H9 (cell line): ENCODE measurements around the gene ARF1. TPM values are rescaled to one million over a fixed set of nuclear protein-coding genes. Genes with fewer than 3 reads are reported as not detected.

Experiments used
- DNase-seq: peaks from one replicate; pipeline ENCODE4 v3.0.0-alpha.2; 2017
- H2AFZ ChIP-seq: one replicate; pipeline ENCODE4 v1.6.1; 2013; ENCODE audit warnings: mild to moderate bottlenecking, low read length, control low read depth, moderate library complexity
- H2AK5ac ChIP-seq: 2 replicates; pipeline ENCODE4 v1.6.1; 2013; ENCODE audit warnings: low read length, control low read depth, mixed read lengths; ENCODE audit not compliant: insufficient read length
- H2BK120ac ChIP-seq: one replicate; pipeline ENCODE4 v1.6.1; 2013; ENCODE audit warnings: low read depth, mild to moderate bottlenecking, low read length, control low read depth, inconsistent platforms; ENCODE audit not compliant: poor library complexity, severe bottlenecking
- H2BK12ac ChIP-seq: 2 replicates; pipeline ENCODE4 v1.6.1; 2013; ENCODE audit warnings: low read length, control low read depth, mixed read lengths, low read depth; ENCODE audit not compliant: insufficient read length
- H2BK15ac ChIP-seq: 2 replicates; pipeline ENCODE4 v1.6.1; 2013; ENCODE audit warnings: low read depth, low read length, control low read depth
- H2BK20ac ChIP-seq: one replicate; pipeline ENCODE4 v1.6.1; 2013; ENCODE audit warnings: low read depth, mild to moderate bottlenecking, low read length, control low read depth, inconsistent platforms; ENCODE audit not compliant: poor library complexity, severe bottlenecking
- H2BK5ac ChIP-seq: 2 replicates; pipeline ENCODE4 v1.6.1; 2013; ENCODE audit warnings: low read length, control low read depth, mixed read lengths; ENCODE audit not compliant: insufficient read length
- H3K14ac ChIP-seq: 2 replicates; pipeline ENCODE4 v1.6.1; 2013; ENCODE audit warnings: low read length, control low read depth; ENCODE audit not compliant: insufficient read depth
- H3K18ac ChIP-seq: 2 replicates; pipeline ENCODE4 v1.6.1; 2013; ENCODE audit warnings: low read depth, mild to moderate bottlenecking, mixed read lengths, low read length, control low read depth; ENCODE audit not compliant: insufficient read length
- H3K23ac ChIP-seq: 2 replicates; pipeline ENCODE4 v1.6.1; 2013; ENCODE audit warnings: low read length, control low read depth, mixed read lengths, low read depth; ENCODE audit not compliant: insufficient read length
- H3K23me2 ChIP-seq: 2 replicates; pipeline ENCODE4 v1.6.1; 2013; ENCODE audit warnings: low read depth, mild to moderate bottlenecking, mixed read lengths, low read length, control low read depth; ENCODE audit not compliant: insufficient read length, poor library complexity, severe bottlenecking
- H3K27ac ChIP-seq: 2 replicates; pipeline ENCODE4 v1.5.1; 2013; ENCODE audit warnings: low read length, control low read depth, mixed read lengths, low read depth; ENCODE audit not compliant: insufficient read length
- H3K27me3 ChIP-seq: 2 replicates; pipeline ENCODE4 v1.6.1; 2013; ENCODE audit warnings: low read length, control low read depth, inconsistent platforms; ENCODE audit not compliant: insufficient read depth
- H3K4ac ChIP-seq: 2 replicates; pipeline ENCODE4 v1.6.1; 2013; ENCODE audit warnings: low read depth, mild to moderate bottlenecking, control low read depth, inconsistent platforms, low read length, moderate library complexity
- H3K4me1 ChIP-seq: 2 replicates; pipeline ENCODE4 v1.6.1; 2013; ENCODE audit warnings: low read length, control low read depth, inconsistent platforms; ENCODE audit not compliant: insufficient read depth
- H3K4me2 ChIP-seq: 2 replicates; pipeline ENCODE4 v1.6.1; 2013; ENCODE audit warnings: low read length, control low read depth, mixed read lengths; ENCODE audit not compliant: insufficient read length, insufficient read depth
- H3K56ac ChIP-seq: 2 replicates; pipeline ENCODE4 v1.6.1; 2013; ENCODE audit warnings: low read depth, mild to moderate bottlenecking, mixed read lengths, low read length, control low read depth; ENCODE audit not compliant: insufficient read length
- H3K79me1 ChIP-seq: 2 replicates; pipeline ENCODE4 v1.6.1; 2013; ENCODE audit warnings: low read depth, mild to moderate bottlenecking, moderate library complexity, low read length, control low read depth, inconsistent platforms; ENCODE audit not compliant: insufficient read depth, poor library complexity, severe bottlenecking
- H3K79me2 ChIP-seq: 2 replicates; pipeline ENCODE4 v1.6.1; 2013; ENCODE audit warnings: low read length, control low read depth, inconsistent platforms; ENCODE audit not compliant: insufficient read depth
- H3K9ac ChIP-seq: 2 replicates; pipeline ENCODE4 v1.6.1; 2013; ENCODE audit warnings: low read length, control low read depth, mixed read lengths; ENCODE audit not compliant: insufficient read length; ENCODE audit errors: extremely low read depth
- H3K9me3 ChIP-seq: one replicate; pipeline ENCODE4 v1.6.1; 2013; ENCODE audit warnings: low read depth, low read length, inconsistent platforms; ENCODE audit not compliant: control insufficient read depth
- H3T11ph ChIP-seq: one replicate; pipeline ENCODE4 v1.6.1; 2013; ENCODE audit warnings: mild to moderate bottlenecking, low read length, control low read depth, inconsistent platforms
- H4K20me1 ChIP-seq: one replicate; pipeline ENCODE4 v1.6.1; 2013; ENCODE audit not compliant: control insufficient read depth, insufficient read length, insufficient read depth
- H4K5ac ChIP-seq: 2 replicates; pipeline ENCODE4 v1.6.1; 2013; ENCODE audit warnings: low read depth, mild to moderate bottlenecking, mixed read lengths, low read length, control low read depth; ENCODE audit not compliant: insufficient read length
- H4K8ac ChIP-seq: replicated peaks from 2 replicates; pipeline ENCODE4 v1.6.1; 2013; ENCODE audit warnings: low read length, control low read depth, mixed read lengths, low read depth; ENCODE audit not compliant: insufficient read length
- H4K91ac ChIP-seq: 2 replicates; pipeline ENCODE4 v1.6.1; 2013; ENCODE audit warnings: low read depth, mild to moderate bottlenecking, moderate library complexity, mixed read lengths, low read length, control low read depth; ENCODE audit not compliant: insufficient read length
- H3K27ac Mint-ChIP-seq, 3 experiments: 2 replicates in 2 of 3; 3 replicates in 1 of 3; pipeline ENCODE4 v1.8.0; 2020 to 2021; ENCODE audit warnings: mixed read lengths in 3 of 3, mild to moderate bottlenecking in 1 of 3, moderate library complexity in 1 of 3
- H3K27me3 Mint-ChIP-seq: 2 replicates; pipeline ENCODE4 v1.8.0; 2021; ENCODE audit warnings: low read depth, mild to moderate bottlenecking, moderate library complexity, mixed read lengths
- H3K36me3 Mint-ChIP-seq, 3 experiments: 2 replicates in 2 of 3; 3 replicates in 1 of 3; pipeline ENCODE4 v1.8.0; 2020 to 2021; ENCODE audit warnings: low read depth in 3 of 3, mixed read lengths in 3 of 3; ENCODE audit not compliant: insufficient read depth in 1 of 3
- H3K4me1 Mint-ChIP-seq, 2 experiments: 2 replicates each; pipeline ENCODE4 v1.8.0; 2020; ENCODE audit warnings: mixed read lengths in 2 of 2
- H3K4me3 Mint-ChIP-seq, 2 experiments: 2 replicates in 1 of 2; 3 replicates in 1 of 2; pipeline ENCODE4 v1.8.0; 2020 to 2021; ENCODE audit warnings: mild to moderate bottlenecking in 2 of 2, mixed read lengths in 2 of 2, moderate library complexity in 1 of 2
- H3K9me3 Mint-ChIP-seq, 2 experiments: 2 replicates in 1 of 2; 3 replicates in 1 of 2; pipeline ENCODE4 v1.8.0; 2020; ENCODE audit warnings: mild to moderate bottlenecking in 2 of 2, mixed read lengths in 2 of 2, moderate library complexity in 1 of 2
- WGBS: extraction: QIAGEN DNeasy Blood & Tissue Kit; methylation state at CpG from one replicate; pipeline ENCODE4 v1.1.7; 2013; ENCODE audit warnings: missing lambda C conversion rate, low lambda C conversion rate, mixed read lengths; ENCODE audit not compliant: insufficient read length; ENCODE audit errors: extremely low coverage; 5-methylcytosine and 5-hydroxymethylcytosine counted together
- total RNA-seq: library from RNA; stranded (reverse); gene quantifications from 2 replicates; pipeline ENCODE4 v1.2.1, GENCODE V29; 2021
- TF ChIP-seq, protein P1 (sequence below): fragments of 200-600 bp; sonication (generic); conservative IDR thresholded peaks from 3 replicates; pipeline ENCODE4 v1.8.0; 2021; ENCODE audit warnings: antibody characterized with exemption, mild to moderate bottlenecking

The ARF1 gene
- total RNA-seq, 1 experiment from 2014 or later, result 258 TPM

DNA sequence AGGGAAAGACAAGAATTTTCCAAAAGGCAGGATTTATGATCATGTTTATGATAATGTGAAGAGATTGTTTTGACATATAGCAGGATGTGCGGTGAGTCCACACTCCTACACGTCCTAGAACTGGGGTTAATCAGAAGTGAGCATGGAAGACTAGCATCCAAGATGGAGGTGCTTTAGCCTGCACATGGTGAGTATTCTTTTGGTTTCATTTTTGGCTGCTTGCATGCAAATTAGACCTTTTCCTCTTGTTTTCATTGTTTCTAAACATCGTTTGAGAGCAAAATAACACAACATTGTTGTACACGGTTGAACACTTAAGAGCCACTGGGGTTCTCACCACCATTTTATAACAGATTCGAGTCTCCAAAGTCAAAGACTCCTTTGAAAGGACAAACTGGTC lies 42.7 kb downstream of the ARF1 start:
- Histone ChIP-seq H2BK20ac (no peak overlapping the region), H3T11ph (no peak overlapping the region), H3K9ac (no peak overlapping the region), H4K91ac (no peak overlapping the region), H3K27ac (no peak overlapping the region), H4K8ac (no peak overlapping the region), H3K79me1 (no peaks in the 10 kb centered on the region), H2BK120ac (no peak overlapping the region), H2BK12ac (no peak overlapping the region), H3K23ac (no peak overlapping the region), H2BK5ac (no peak overlapping the region), H3K4me1 (no peaks in the 10 kb centered on the region), H4K5ac (no peak overlapping the region), H3K4me2 (no peak overlapping the region), H2BK15ac (no peak overlapping the region), H3K23me2 (no peaks in the 10 kb centered on the region), H3K14ac (no peak overlapping the region), H3K18ac (no peak overlapping the region), H3K27me3 (peaks cover 2% of the 10 kb centered on the region; the same call in 1 of the 2 replicates), H2AK5ac (no peak overlapping the region), H3K56ac (no peak overlapping the region), H3K79me2 (no peaks in the 10 kb centered on the region), H2AFZ (no peak overlapping the region), H3K4ac (no peak overlapping the region), H3K9me3 (no peaks in the 10 kb centered on the region), H4K20me1 (no peaks in the 10 kb centered on the region)
- peaks cover under 1 to 4% of the 10 kb centered on the region in 2 experiments; a peak in 2 of 5 replicates for H3K9me3 Mint-ChIP-seq
- H3K27me3 Mint-ChIP-seq, result peaks cover 82% of the 10 kb centered on the region
- TF ChIP-seq, protein P1, sequence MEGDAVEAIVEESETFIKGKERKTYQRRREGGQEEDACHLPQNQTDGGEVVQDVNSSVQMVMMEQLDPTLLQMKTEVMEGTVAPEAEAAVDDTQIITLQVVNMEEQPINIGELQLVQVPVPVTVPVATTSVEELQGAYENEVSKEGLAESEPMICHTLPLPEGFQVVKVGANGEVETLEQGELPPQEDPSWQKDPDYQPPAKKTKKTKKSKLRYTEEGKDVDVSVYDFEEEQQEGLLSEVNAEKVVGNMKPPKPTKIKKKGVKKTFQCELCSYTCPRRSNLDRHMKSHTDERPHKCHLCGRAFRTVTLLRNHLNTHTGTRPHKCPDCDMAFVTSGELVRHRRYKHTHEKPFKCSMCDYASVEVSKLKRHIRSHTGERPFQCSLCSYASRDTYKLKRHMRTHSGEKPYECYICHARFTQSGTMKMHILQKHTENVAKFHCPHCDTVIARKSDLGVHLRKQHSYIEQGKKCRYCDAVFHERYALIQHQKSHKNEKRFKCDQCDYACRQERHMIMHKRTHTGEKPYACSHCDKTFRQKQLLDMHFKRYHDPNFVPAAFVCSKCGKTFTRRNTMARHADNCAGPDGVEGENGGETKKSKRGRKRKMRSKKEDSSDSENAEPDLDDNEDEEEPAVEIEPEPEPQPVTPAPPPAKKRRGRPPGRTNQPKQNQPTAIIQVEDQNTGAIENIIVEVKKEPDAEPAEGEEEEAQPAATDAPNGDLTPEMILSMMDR, result no peak
- H3K4me3 Mint-ChIP-seq, result no peak overlapping the region
- WGBS, result no CpG with 5 or more reads among the region's 5 CpGs
- no peak overlapping the region for H3K27ac Mint-ChIP-seq
- no peak for DNase-seq
- 0 out of 4 replicates have a peak, but pooled peaks cover 0 to 3% of the 10 kb centered on the region in 2 experiments for H3K4me1 Mint-ChIP-seq
- no peaks in the 10 kb centered on the region for H3K36me3 Mint-ChIP-seq
